ENCODE results near the gene CACNA1C. TPM values are rescaled to one million over a fixed set of nuclear protein-coding genes. Genes with fewer than 3 reads are reported as not detected.

The CACNA1C gene
- total RNA-seq, 4 donors from 2014 or later, result 1.5 to 13.5 (median 2.1) TPM

DNA sequence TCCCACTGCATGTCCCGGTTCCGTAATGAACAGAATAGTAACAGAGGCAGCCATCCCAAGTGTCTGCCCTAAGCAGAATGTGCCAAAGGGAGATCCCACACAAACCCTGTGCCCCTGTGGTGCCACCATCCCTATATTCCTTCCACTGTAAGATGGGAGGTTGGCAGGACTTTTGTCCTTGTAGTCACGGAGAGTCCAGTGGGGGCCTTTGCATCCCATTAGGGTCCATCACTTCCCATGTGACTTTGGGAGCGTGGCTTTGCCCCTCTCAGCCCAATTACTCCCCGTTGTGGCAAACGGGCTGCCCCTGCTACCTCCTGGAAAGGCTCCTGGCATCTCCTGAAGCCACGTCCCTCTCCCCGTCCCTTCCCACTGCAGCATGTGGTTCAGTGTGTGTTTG lies 552.5 kb downstream of the CACNA1C start:
- no peaks in the 10 kb centered on the region for H3K4me1 ChIP-seq
- peaks cover 0 to 7% (median 0%) of the 10 kb centered on the region in 3 donors for H3K36me3 ChIP-seq
- intact Hi-C loops (cut with DNase I), result no loop called here
- no peak overlapping the region for H3K4me3 ChIP-seq
- no peaks in the 10 kb centered on the region for H3K9me3 ChIP-seq
- no peak for DNase-seq
- TF ChIP-seq POLR2A (IDR thresholded peaks at IDR 0.05), result no peak
- TF ChIP-seq, protein P1, sequence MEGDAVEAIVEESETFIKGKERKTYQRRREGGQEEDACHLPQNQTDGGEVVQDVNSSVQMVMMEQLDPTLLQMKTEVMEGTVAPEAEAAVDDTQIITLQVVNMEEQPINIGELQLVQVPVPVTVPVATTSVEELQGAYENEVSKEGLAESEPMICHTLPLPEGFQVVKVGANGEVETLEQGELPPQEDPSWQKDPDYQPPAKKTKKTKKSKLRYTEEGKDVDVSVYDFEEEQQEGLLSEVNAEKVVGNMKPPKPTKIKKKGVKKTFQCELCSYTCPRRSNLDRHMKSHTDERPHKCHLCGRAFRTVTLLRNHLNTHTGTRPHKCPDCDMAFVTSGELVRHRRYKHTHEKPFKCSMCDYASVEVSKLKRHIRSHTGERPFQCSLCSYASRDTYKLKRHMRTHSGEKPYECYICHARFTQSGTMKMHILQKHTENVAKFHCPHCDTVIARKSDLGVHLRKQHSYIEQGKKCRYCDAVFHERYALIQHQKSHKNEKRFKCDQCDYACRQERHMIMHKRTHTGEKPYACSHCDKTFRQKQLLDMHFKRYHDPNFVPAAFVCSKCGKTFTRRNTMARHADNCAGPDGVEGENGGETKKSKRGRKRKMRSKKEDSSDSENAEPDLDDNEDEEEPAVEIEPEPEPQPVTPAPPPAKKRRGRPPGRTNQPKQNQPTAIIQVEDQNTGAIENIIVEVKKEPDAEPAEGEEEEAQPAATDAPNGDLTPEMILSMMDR (IDR thresholded peaks at IDR 0.05), result no peak
- 82 to 90% methylated on average over 2 to 8 of the region's 8 CpGs for WGBS, 2 donors
- no peak overlapping the region for H3K27ac ChIP-seq
- H3K27me3 ChIP-seq, result no peaks in the 10 kb centered on the region

DNA sequence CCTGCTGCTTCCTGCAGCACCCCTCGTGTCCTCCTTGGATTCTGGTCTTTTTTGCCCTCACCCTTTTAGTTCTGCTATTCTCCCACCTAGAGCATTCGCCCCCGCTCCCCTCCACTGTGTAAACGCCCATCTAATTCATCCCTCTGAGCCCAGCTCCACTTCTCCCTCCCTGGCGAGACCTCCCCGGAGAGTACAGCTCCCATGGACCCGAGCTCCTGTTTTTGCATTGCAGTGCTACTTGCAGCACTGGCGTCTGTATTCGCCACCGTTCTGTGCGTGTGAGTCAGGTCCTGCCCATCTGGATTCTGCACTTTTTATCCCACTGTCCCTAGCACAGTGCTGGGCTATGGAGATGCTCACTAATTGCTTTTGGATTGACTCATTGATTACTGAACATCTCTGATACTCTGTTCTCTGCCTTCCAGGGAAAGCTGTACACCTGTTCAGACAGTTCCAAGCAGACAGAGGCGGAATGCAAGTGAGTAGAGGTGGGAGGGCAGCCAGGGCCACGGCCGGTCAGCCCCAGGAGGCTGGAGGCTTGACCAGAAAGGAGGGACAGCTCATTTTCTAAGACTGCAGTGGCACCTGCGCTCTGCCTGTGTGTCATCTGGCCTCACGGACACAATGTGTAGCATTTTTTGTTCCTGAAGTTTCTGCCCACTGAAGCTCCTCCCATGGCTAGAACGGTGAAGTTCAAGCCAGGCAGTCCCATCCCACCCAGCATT lies 553.6 kb downstream of the CACNA1C start:
- Histone ChIP-seq H3K36me3 (peaks cover 0 to 7% (median 0%) of the 10 kb centered on the region in 3 donors), H3K4me3 (no peak overlapping the region), H3K27ac (no peak overlapping the region), H3K4me1 (no peaks in the 10 kb centered on the region), H3K27me3 (no peaks in the 10 kb centered on the region), H3K9me3 (no peaks in the 10 kb centered on the region)
- no peak for DNase-seq
- TF ChIP-seq, protein P1 (IDR thresholded peaks at IDR 0.05), result no peak
- TF ChIP-seq POLR2A (IDR thresholded peaks at IDR 0.05), result no peak
- intact Hi-C loops (cut with DNase I), result no loop called here
- 80 to 85% methylated on average over 15 to 16 of the region's 17 CpGs for WGBS, 2 donors

DNA sequence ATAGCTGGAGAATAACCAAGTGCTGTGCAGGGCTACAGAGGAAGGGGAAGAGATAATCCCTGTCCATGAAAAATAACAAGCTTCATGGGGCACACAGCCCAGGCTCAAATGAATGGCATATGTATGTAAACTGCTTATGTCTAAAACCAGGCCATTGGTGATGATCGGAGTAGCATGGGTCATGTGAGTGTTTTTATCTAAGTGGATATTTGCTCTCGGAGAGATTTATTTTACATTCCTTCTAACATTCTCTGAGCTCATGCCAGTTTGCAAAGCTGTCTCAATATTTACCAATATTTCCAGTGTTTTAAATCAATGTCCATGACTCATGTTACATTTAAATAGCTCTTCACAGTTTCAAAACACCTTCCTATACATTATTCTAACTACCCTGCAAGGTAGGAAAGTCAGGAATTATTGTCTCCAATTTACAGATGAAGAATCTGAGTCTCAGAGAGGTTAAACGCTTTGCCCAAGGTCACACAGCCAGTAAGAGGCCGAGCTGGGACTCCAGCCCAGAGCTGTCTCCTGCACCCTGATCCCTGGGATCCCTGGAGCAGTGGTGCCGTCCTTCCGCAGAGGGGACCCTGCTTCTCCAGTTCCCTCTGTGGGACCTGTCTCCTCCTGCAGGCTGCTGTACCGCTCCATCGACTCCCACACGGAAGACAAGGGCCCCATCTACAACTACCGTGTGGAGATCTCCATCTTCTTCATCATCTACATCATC lies 555.3 kb downstream of the CACNA1C start:
- WGBS, 2 donors, result 85% methylated on average over 9 to 10 of the region's 10 CpGs
- TF ChIP-seq, protein P1 (IDR thresholded peaks at IDR 0.05), result no peak
- no peak for TF ChIP-seq POLR2A (IDR thresholded peaks at IDR 0.05)

DNA sequence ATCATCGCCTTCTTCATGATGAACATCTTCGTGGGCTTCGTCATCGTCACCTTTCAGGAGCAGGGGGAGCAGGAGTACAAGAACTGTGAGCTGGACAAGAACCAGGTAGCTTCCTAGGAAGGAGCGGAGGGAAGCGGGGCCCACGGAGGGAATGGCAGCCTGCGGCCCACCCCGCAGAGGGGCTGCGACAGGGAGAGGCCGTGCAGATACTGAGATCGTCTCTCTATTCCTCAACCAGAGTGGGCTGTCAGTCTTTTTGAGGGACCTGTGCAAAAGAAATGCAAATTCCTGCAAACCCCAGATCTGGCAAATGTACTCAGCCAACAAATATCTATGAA lies 555.8 kb downstream of the CACNA1C start:
- no peak overlapping the region for H3K27ac ChIP-seq
- H3K4me3 ChIP-seq, result no peak overlapping the region
- intact Hi-C loops (cut with DNase I), result no loop called here
- WGBS, 2 donors, result 92 to 94% methylated on average over 5 to 10 of the region's 12 CpGs
- peaks cover 0 to 7% (median 0%) of the 10 kb centered on the region in 3 donors for H3K36me3 ChIP-seq
- H3K4me1 ChIP-seq, result peaks cover 0 to 4% (median 4%) of the 10 kb centered on the region in 3 donors
- no peak for TF ChIP-seq POLR2A (IDR thresholded peaks at IDR 0.05)
- TF ChIP-seq, protein P1 (IDR thresholded peaks at IDR 0.05), result no peak
- no peaks in the 10 kb centered on the region for H3K27me3 ChIP-seq
- no peak for DNase-seq
- H3K9me3 ChIP-seq, result no peaks in the 10 kb centered on the region

More for the DNA sequence above, 555.3 kb downstream of the CACNA1C start:
- intact Hi-C loops (cut with DNase I), result no loop called here
- Histone ChIP-seq H3K9me3 (no peaks in the 10 kb centered on the region), H3K4me1 (no peaks in the 10 kb centered on the region), H3K36me3 (peaks cover 0 to 7% (median 0%) of the 10 kb centered on the region in 3 donors), H3K27ac (no peak overlapping the region), H3K4me3 (no peak overlapping the region), H3K27me3 (no peaks in the 10 kb centered on the region)
- no peak for DNase-seq

DNA sequence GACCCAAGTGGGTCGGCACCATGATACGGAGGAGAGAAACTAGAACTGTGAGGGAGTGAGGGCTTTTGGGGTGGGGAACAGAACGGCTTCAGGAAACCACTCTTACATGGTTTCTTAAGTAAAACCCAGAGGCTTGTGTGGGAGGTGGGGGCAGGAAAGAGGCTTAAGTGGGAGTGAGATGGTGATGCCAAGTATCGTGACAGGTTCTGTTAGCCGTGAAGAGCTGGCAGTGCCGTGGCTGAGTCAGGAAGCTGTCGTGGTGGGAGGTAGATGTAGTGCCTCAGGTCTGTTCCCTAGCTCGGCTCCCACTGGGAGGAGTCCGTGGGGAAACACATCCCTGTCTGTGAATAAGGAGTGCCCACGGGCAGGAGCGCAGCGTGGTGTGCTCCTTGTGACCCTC lies 556.2 kb downstream of the CACNA1C start:
- H3K4me1 ChIP-seq, result peaks cover 0 to 8% (median 4%) of the 10 kb centered on the region in 3 donors
- no peaks in the 10 kb centered on the region for H3K27me3 ChIP-seq
- no peak for DNase-seq
- TF ChIP-seq POLR2A (IDR thresholded peaks at IDR 0.05), result no peak
- TF ChIP-seq, protein P1 (IDR thresholded peaks at IDR 0.05), result no peak
- no peak overlapping the region for H3K4me3 ChIP-seq
- no peak overlapping the region for H3K27ac ChIP-seq
- H3K36me3 ChIP-seq, result peaks cover 0 to 7% (median 0%) of the 10 kb centered on the region in 3 donors
- no peaks in the 10 kb centered on the region for H3K9me3 ChIP-seq
- WGBS, 2 donors, result 51 to 53% methylated on average over 12 of the region's 12 CpGs
- intact Hi-C loops (cut with DNase I), result no loop called here

Measured in esophagus squamous epithelium (tissue), 5 donors.